ENCODE results near the gene KLHL29.

GRCh38 chr2:23355001-23355400 lies 30.0 kb upstream of the KLHL29 start:
- TF ChIP-seq POLR2AphosphoS5 (IDR thresholded peaks at IDR 0.05; ENCODE audit: low read depth) = no peak
- no peak for TF ChIP-seq CTCF (IDR thresholded peaks at IDR 0.05; ENCODE audit: insufficient read depth, low read length)
- TF ChIP-seq, protein P1, sequence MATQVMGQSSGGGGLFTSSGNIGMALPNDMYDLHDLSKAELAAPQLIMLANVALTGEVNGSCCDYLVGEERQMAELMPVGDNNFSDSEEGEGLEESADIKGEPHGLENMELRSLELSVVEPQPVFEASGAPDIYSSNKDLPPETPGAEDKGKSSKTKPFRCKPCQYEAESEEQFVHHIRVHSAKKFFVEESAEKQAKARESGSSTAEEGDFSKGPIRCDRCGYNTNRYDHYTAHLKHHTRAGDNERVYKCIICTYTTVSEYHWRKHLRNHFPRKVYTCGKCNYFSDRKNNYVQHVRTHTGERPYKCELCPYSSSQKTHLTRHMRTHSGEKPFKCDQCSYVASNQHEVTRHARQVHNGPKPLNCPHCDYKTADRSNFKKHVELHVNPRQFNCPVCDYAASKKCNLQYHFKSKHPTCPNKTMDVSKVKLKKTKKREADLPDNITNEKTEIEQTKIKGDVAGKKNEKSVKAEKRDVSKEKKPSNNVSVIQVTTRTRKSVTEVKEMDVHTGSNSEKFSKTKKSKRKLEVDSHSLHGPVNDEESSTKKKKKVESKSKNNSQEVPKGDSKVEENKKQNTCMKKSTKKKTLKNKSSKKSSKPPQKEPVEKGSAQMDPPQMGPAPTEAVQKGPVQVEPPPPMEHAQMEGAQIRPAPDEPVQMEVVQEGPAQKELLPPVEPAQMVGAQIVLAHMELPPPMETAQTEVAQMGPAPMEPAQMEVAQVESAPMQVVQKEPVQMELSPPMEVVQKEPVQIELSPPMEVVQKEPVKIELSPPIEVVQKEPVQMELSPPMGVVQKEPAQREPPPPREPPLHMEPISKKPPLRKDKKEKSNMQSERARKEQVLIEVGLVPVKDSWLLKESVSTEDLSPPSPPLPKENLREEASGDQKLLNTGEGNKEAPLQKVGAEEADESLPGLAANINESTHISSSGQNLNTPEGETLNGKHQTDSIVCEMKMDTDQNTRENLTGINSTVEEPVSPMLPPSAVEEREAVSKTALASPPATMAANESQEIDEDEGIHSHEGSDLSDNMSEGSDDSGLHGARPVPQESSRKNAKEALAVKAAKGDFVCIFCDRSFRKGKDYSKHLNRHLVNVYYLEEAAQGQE (IDR thresholded peaks at IDR 0.05; ENCODE audit: insufficient replicate concordance, low read depth) = no peak
- TF ChIP-seq SPI1 (IDR thresholded peaks at IDR 0.05; ENCODE audit: borderline replicate concordance, low read depth) = no peak

Data from HL-60 (cell line).